Erythroblast (primary cell): ENCODE results near the gene CNTROB.

ENCODE experiments used
- DNase-seq, 2 experiments: peaks; one replicate each; lab custom pipeline; 2025; lab: John Stamatoyannopoulos, UW
- GATA1 ChIP-seq: IDR thresholded peaks from 2 replicates; pipeline ENCODE4 v1.6.1; 2011; ENCODE audit warnings: low read depth, mild to moderate bottlenecking, control low read depth, low read length, moderate library complexity
- POLR2A ChIP-seq: IDR thresholded peaks from 2 replicates; pipeline ENCODE4 v1.6.1; 2011; ENCODE audit warnings: mild to moderate bottlenecking, low read length

Gene CNTROB

GRCh38 chr17:7916385-7916682, 15.7 kb upstream of the CNTROB start:
- TF ChIP-seq POLR2A (no peak), GATA1 (no peak)
- no peak for DNase-seq

- DNase-seq, result peak; percentile 35 to 43
- no peak for TF ChIP-seq POLR2A
- TF ChIP-seq GATA1, result no peak
Observed at GRCh38 chr17:7916808-7917207, 15.2 kb upstream of the CNTROB start.

DNA sequence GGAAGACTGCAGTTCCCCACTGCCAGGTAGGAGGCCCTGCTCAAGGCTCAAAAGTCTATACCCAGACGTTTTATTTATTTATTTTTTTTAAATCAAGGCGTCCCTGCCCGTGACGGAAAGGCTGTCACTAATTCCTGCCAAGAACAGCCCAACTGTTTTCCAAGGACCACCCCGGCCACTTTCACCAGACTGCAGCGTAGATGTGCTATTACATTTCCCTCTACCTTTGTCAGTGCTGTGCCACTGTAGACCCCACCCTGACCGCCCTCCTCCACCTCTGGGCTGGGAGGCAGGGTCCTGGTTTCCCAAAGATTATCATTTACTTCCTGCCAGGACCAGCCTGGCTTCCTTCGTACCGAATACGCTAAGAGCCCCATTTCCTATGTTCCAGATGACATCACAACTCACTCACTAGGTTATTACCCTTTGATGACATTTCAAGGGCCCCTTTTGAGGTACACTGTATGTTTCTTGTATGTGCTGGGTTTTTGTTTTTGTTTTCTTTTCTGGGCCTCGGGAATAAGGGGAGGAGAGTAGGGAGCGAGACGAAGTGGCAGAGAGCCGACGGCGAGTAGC, 9.6 kb upstream of the CNTROB start:
- no peak for TF ChIP-seq POLR2A
- no peak for TF ChIP-seq GATA1
- DNase-seq, result no peak

DNA sequence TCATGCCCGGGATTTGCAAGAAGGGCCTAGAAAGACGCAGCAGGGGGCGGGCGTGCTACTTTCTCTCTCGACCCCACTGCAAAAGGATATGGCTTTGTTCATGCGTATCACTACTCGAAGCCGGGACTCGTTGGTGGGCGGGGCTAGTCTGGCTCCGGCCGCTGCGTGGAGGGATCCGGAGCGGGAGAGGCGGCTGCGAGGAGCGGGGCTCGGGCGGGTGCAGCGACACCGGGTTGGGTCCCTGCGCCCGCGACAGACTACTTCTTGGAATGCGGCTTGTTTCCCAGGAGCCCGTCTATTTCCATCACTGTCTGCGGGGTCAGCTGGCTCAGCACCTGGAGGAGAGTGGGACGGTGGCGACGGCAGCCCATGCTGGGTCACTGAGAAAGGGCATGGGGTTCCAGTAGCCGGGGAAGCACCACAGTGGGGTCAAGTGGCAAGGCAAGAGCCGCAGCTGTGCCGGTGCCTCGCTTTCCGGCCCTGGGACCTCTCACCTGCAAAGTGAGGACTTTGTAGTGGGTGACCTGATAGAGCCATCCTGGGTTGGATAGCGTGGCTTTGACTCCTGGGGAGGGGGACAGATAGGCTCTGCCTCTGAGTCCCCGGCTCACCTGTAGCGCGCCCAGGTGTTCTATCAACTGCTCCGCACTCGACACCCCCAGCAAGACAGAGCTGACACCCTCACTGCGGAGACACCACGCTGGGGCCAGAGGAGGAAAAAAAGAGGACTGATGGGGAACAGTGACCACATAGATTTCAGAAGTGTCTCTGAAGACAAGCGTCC, 9.0 kb upstream of the CNTROB start:
- TF ChIP-seq GATA1 (no peak), POLR2A (peak; percentile 55)
- DNase-seq, result peak; percentile 87 to 89

DNA sequence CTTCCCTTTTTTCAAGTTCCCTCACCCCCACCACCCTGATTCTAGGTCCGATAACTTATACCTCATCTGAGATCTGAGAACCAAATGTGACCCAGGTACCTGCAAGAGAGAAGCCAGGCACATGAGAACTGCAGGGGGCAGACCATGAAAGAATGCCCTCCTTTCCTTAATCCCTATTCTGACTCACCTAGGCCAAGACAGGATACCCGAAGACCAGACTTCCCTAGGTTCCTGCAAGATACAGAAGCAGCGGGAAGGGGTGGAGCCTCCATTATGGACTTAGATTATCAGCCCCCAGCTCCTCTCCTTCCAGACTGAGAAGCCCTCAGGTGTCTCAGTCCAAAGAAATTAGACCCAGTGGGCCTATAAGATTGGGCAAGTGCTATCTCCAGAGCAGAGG, 4.4 kb upstream of the CNTROB start:
- DNase-seq, result no peak
- TF ChIP-seq POLR2A (no peak), GATA1 (no peak)

DNA sequence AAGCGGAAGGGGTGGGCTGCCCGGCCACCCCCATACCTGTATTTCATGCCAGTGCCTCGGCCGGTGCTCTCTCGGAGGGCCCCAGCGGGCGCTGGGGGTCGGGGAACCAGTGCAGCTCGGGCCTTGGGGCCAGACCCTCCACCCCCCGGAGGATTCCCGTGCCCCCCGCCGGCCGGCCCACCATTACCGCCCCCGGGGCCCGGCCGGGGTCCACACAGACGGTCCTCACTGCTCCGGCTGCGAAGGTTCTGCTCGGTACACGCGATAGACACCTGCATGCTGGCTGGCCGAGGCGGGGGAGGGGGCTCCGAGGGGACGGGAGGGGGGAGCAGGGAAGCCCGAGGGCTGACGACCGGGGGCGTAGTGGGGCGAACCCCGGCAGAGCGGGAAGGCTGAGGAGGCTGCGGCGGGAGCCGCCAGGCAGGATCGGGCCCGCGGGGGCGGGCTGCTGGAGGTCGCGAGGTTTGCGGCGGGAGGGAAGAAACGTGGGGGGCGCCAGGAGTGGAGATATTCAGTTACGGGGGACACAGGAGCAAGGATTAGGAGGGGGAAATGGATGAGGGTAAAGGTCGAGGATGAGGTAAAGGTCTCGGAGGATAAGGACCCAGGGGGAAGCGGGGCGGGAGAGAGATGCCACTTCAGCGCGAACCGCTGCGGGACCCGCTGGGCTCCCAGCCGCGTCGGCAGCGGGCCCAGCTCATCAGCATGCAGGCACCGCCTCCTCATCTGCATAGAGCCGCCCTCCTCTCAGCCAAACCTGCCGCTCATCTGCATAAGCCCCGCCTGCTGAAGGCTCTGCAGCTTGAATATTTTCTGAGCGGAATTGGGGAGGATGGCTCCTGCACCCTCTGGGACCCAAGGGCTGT, 2.6 kb upstream of the CNTROB start, which contains the start of gene KCNAB3:
KCNAB3 (minus strand) TSS at position 699 of the 866 bp plus-strand sequence; CDS start at position 278, 421 bp downstream.
- peak; percentile 78 to 80 for DNase-seq
- no peak for TF ChIP-seq POLR2A
- no peak for TF ChIP-seq GATA1

DNA sequence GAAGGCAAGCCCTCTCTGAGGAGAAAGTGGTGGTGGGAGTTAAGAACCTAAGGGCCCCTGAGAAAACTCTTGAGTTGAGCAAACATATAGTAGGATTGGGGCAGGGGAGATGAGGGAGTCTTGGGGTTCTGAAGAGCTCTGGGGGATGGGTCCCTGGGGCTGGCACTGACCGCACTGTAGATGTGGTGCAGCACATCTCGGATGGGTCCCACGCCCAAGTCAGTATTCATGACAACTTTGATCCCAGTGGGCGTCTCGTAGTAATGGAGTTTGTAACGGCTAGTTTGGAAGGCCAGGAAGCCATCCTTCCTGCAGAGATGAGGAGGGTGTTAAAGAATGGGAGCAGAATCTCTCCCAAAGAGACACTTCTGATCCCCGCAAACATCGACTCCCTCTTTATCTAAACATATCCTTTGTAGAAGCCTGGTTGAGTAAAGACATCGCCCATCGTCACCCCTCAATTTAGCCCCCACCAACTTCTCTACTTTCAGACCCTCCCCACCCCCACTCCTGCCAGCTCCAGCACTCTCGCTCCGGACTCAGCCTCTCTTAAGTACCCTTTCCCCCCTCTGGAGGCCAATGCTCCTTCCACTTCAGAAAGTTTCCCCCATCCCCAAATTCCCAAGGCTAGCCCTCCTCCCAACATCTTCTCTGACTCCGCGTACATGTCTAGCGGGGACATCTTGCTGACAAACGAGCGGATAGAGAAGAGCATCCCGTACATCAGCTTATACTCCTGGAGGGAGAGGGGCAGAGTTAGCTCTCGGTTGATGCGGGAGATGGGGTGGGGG, 970 bp upstream of the CNTROB start:
- TF ChIP-seq GATA1 (no peak), POLR2A (no peak)
- no peak for DNase-seq

GRCh38 chr17:7932483-7932891, 481 bp downstream of the CNTROB start:
- DNase-seq, result peak; percentile 77 to 85
- no peak for TF ChIP-seq GATA1
- TF ChIP-seq POLR2A, result no peak

DNA sequence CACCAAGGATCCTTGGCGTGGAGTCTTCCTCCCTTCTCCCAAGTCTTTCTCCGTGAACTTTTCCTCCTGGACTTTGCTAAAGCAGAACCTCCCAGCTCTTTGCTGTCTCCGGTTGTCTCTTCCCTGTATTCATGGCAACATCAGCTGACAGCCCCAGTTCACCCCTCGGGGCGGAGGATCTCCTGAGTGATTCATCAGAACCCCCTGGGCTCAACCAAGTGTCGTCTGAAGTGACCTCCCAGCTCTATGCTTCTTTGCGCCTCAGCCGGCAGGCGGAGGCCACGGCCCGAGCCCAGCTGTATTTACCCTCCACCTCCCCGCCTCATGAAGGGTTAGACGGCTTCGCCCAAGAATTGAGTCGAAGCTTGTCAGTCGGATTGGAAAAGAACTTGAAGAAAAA, 943 bp downstream of the CNTROB start:
- no peak for TF ChIP-seq GATA1
- no peak for TF ChIP-seq POLR2A

GRCh38 chr17:7935859-7936258, 3.9 kb downstream of the CNTROB start:
- TF ChIP-seq GATA1, result no peak
- no peak for TF ChIP-seq POLR2A
- no peak for DNase-seq

More for the DNA sequence above, 943 bp downstream of the CNTROB start:
- peak; percentile 86 to 87 for DNase-seq

- TF ChIP-seq POLR2A (no peak), GATA1 (no peak)
- DNase-seq, result no peak
Observed at GRCh38 chr17:7940034-7940433, 8.0 kb downstream of the CNTROB start.

- TF ChIP-seq GATA1 (no peak), POLR2A (no peak)
- DNase-seq, result no peak
Observed at GRCh38 chr17:7940743-7941142, 8.7 kb downstream of the CNTROB start.

- DNase-seq, result no peak
- TF ChIP-seq POLR2A, result no peak
- no peak for TF ChIP-seq GATA1
Observed at GRCh38 chr17:7943291-7943690, 11.3 kb downstream of the CNTROB start.
